IMR-90 (cell line): Measurements from ENCODE around the gene FBXW12.

ENCODE experiments used
- BHLHE40 ChIP-seq: fragments of 150-350 bp; IDR thresholded peaks from 2 replicates; pipeline ENCODE4 v1.6.1; 2016; ENCODE audit warnings: mild to moderate bottlenecking, low read depth, low read length
- CEBPB ChIP-seq: IDR thresholded peaks from 2 replicates; pipeline ENCODE4 v1.6.1; 2012; ENCODE audit warnings: low read depth, low read length, improper control_type of control experiment
- CTCF ChIP-seq: conservative IDR thresholded peaks from 2 replicates; pipeline ENCODE4 v1.5.1; 2012; ENCODE audit warnings: mild to moderate bottlenecking, low read depth, low read length, improper control_type of control experiment
- MXI1 ChIP-seq: IDR thresholded peaks from 2 replicates; pipeline ENCODE4 v1.6.1; 2012; ENCODE audit warnings: low read depth, mild to moderate bottlenecking, low read length, moderate library complexity, borderline replicate concordance
- POLR2A ChIP-seq: IDR thresholded peaks from 2 replicates; pipeline ENCODE4 v1.6.1; 2012; ENCODE audit warnings: mild to moderate bottlenecking, low read depth, low read length
- RAD21 ChIP-seq: IDR thresholded peaks from 2 replicates; pipeline ENCODE4 v1.6.1; 2012; ENCODE audit warnings: low read length, improper control_type of control experiment
- RFX5 ChIP-seq: IDR thresholded peaks from 2 replicates; pipeline ENCODE4 v1.8.0; 2012; ENCODE audit warnings: low read depth, mild to moderate bottlenecking, low read length, moderate library complexity
- USF2 ChIP-seq: fragments of 150-350 bp; IDR thresholded peaks from 2 replicates; pipeline ENCODE4 v1.6.1; 2017; ENCODE audit warnings: mild to moderate bottlenecking, antibody characterized with exemption, low read length, low read depth

GRCh38 chr3:48367201-48367600 lies 4.8 kb upstream of the FBXW12 start:
- TF ChIP-seq CTCF (no peak), POLR2A (no peak), RAD21 (no peak), CEBPB (no peak), USF2 (no peak), RFX5 (no peak), BHLHE40 (no peak), MXI1 (no peak)
